GM12878 (cell line): ENCODE results near the gene HLA-DMA. TPM values are rescaled to one million over a fixed set of nuclear protein-coding genes. Genes with fewer than 3 reads are reported as not detected.

Experiments used
- ATAC-seq: fragments of 200-7000 bp; cut with Tn5 transposase; 3 replicates; pipeline ENCODE4 v1.9.1; 2020; ENCODE audit warnings: mild to moderate bottlenecking, moderate library complexity
- BruUV-seq: library from RNA; stranded (reverse); fragments of 400-500 nt; replicated peaks from 2 replicates; lab custom pipeline; 2021; lab: Mats Ljungman, UMichigan
- CTCF ChIA-PET: fragments of 300-600 bp; sonication (Branson Sonifier 250); formaldehyde crosslinking; extraction: SDS; loops from one replicate; lab custom pipeline; 2021; ENCODE audit warnings: inconsistent platforms; lab: Yijun Ruan, JAX
- POLR2A ChIA-PET: fragments of 350-600 bp; formaldehyde crosslinking; extraction: SDS; loops from one replicate; lab custom pipeline; 2021; ENCODE audit warnings: inconsistent platforms; lab: Charles Lee
- RAD21 ChIA-PET: fragments of 300-600 bp; sonication (Branson Sonifier 250); formaldehyde crosslinking; loops from one replicate; lab custom pipeline; 2023; ENCODE audit warnings: antibody characterized with exemption; ENCODE audit not compliant: unreplicated experiment; lab: Charles Lee
- SMC1A ChIA-PET: fragments of 300-600 bp; sonication (Branson Sonifier 250); formaldehyde crosslinking; loops from one replicate; lab custom pipeline; 2023; ENCODE audit not compliant: unreplicated experiment, uncharacterized antibody; lab: Charles Lee
- DNase-seq: peaks from one replicate; pipeline ENCODE4 v3.0.0-alpha.2; 2011; ENCODE audit warnings: low read depth, low spot score
- FAIRE-seq: peaks from 3 replicates; lab custom pipeline; 2011; peaks lifted over from hg19 to GRCh38; lab: Jason Lieb, UNC
- H2AFZ ChIP-seq: 2 replicates; pipeline ENCODE4 v1.6.0; 2011; ENCODE audit warnings: low read depth, low read length, control low read depth; ENCODE audit not compliant: control insufficient read depth
- H3K27ac ChIP-seq: 2 replicates; pipeline ENCODE4 v1.5.1; 2011; ENCODE audit warnings: control low read depth; ENCODE audit not compliant: control insufficient read depth, insufficient read depth
- H3K27me3 ChIP-seq, 2 experiments: replicated peaks in 1 of 2; 2 replicates each; pipeline versions ENCODE4 v1.6.0 to v1.6.1; 2011; ENCODE audit warnings: low read length in 1 of 2; ENCODE audit not compliant: control insufficient read depth in 2 of 2, insufficient read depth in 2 of 2
- H3K36me3 ChIP-seq, 2 experiments: 2 replicates each; pipeline ENCODE4 v1.5.1; 2011; ENCODE audit warnings: low read length in 1 of 2; ENCODE audit not compliant: control insufficient read depth in 2 of 2, insufficient read depth in 2 of 2
- H3K4me1 ChIP-seq: 2 replicates; pipeline ENCODE4 v1.6.1; 2011; ENCODE audit warnings: mild to moderate bottlenecking, low read length, moderate library complexity, mixed read lengths; ENCODE audit not compliant: control insufficient read depth, insufficient read depth
- H3K4me2 ChIP-seq: 2 replicates; pipeline ENCODE4 v1.6.0; 2011; ENCODE audit warnings: control low read depth; ENCODE audit not compliant: control insufficient read depth, insufficient read depth
- H3K4me3 ChIP-seq: fragments of 200-600 bp; sonication (generic); 2 replicates; pipeline ENCODE4 v1.5.1; 2016
- H3K79me2 ChIP-seq: 2 replicates; pipeline ENCODE4 v1.6.0; 2011; ENCODE audit warnings: low read length; ENCODE audit not compliant: control insufficient read depth, insufficient read depth
- H3K9ac ChIP-seq: 2 replicates; pipeline ENCODE4 v1.8.0; 2011; ENCODE audit warnings: low read length, control low read depth, mixed read lengths; ENCODE audit not compliant: control insufficient read depth, insufficient read depth
- H3K9me3 ChIP-seq: replicated peaks from 3 replicates; pipeline ENCODE4 v1.5.1; 2011; ENCODE audit warnings: mild to moderate bottlenecking, low read length; ENCODE audit not compliant: control insufficient read depth, insufficient read depth
- H4K20me1 ChIP-seq: 2 replicates; pipeline ENCODE4 v1.6.0; 2011; ENCODE audit not compliant: control insufficient read depth, insufficient read depth
- MLLT1 ChIP-seq: fragments of 450-650 bp; IDR thresholded peaks from 2 replicates; pipeline ENCODE4 v1.6.1; 2016; ENCODE audit warnings: mild to moderate bottlenecking
- SUZ12 ChIP-seq: fragments of 200-600 bp; sonication (generic); IDR thresholded peaks from one replicate; pipeline ENCODE4 v1.6.1; 2018; ENCODE audit warnings: antibody characterized with exemption, mild to moderate bottlenecking; ENCODE audit not compliant: unreplicated experiment
- ZNF217 ChIP-seq: fragments of 450-650 bp; IDR thresholded peaks from 2 replicates; pipeline ENCODE4 v1.6.1; 2017; ENCODE audit warnings: antibody characterized with exemption, mild to moderate bottlenecking
- ZNF274 ChIP-seq: IDR thresholded peaks from one replicate; pipeline ENCODE4 v1.8.0; 2011; ENCODE audit not compliant: insufficient read length, insufficient read depth
- in situ Hi-C: fragments of 300-500 bp; cut with MboI; formaldehyde crosslinking; loops from 9 replicates; pipeline ENCODE4 v1.14.3; 2018; ENCODE audit warnings: mixed read lengths
- intact Hi-C: fragments of 100-400 bp; cut with micrococcal nuclease; formaldehyde crosslinking; loops from one replicate; pipeline ENCODE4 v1.14.2; 2022; ENCODE audit not compliant: unreplicated experiment
- polyA plus RNA-seq, 11 experiments: library from polyadenylated mRNA; depleted of rRNA in 4 of 11; unstranded in 6 of 11; stranded (reverse) in 5 of 11; fragments of >200 nt; fragmentation: Nextera tagmentation in 4 of 11; fragmentation: Illumina TruSeq in 1 of 11; extraction: Ambion mirVana in 4 of 11; extraction: Trizol in 1 of 11; gene quantifications; 1 replicate in 1 of 11; 2 replicates in 10 of 11; pipeline versions ENCODE4 v1.2.1 to v1.2.3, GENCODE V29; 2011 to 2016; ENCODE audit warnings: inconsistent platforms in 2 of 11, missing spikeins in 2 of 11, low read depth in 1 of 11
- total RNA-seq, 4 experiments: library from RNA; depleted of rRNA in 3 of 4; stranded (reverse); fragments of >200 nt in 3 of 4; fragmentation: Illumina TruSeq in 1 of 4; extraction: Trizol in 1 of 4; gene quantifications; 2 replicates each; pipeline versions ENCODE4 v1.2.1 to v1.2.3, GENCODE V29; 2013 to 2021
- TF ChIP-seq, protein P1 (sequence below): fragments of 450-650 bp; IDR thresholded peaks from 2 replicates; pipeline ENCODE4 v1.6.1; 2016; ENCODE audit warnings: mild to moderate bottlenecking, moderate library complexity, borderline replicate concordance

Gene HLA-DMA
- total and polyA plus RNA-seq, 10 of the 15 experiments (the other 5 are each of a cell fraction or from before 2014, with no cell fraction given) = 177 to 552 (median 309) TPM

DNA sequence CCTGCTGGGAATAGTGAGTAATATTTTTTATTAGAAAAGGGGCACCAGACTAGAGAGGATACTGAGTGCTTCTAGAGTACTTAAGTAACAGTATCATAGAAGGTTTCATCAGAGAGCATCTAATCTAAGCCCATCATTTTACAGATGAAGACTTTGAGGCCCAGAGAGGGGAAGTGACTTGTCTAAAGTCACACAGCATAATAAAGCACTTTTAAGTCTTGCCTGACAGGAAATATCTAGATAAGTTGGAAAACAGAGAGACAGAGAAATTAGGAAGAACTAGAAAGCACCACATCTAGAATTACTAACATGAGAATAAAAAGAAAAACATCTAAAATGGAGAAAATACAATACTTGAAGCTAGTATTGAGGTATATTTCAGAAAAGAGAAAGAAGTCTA is 6.0 kb downstream of the HLA-DMA start:
- SMC1A ChIA-PET = interaction anchor here (0.8 to 11.3 kb wide), 15 partner anchors 9 to 108 kb away, joined by 3 to 354 read pairs (median 6); partner anchors contain the start of genes HLA-DMB and TAP2
- Histone ChIP-seq H3K4me2 (peak overlapping the region; percentile 77; the same call in 1 of the 2 replicates), H3K27me3 (no peaks in the 10 kb centered on the region), H2AFZ (no peak overlapping the region), H3K27ac (peak overlapping the region; percentile 40; the same call in 1 of the 2 replicates), H4K20me1 (no peaks in the 10 kb centered on the region), H3K9me3 (no peaks in the 10 kb centered on the region; the same call in 2 of the 3 replicates), H3K4me1 (peaks cover 64% of the 10 kb centered on the region), H3K4me3 (no peak overlapping the region; the same call in none of the 2 replicates), H3K79me2 (peaks cover 59% of the 10 kb centered on the region), H3K36me3 (peaks cover 0 to 4% of the 10 kb centered on the region in 2 experiments; a peak in 2 of 4 replicates), H3K9ac (no peak overlapping the region)
- CTCF ChIA-PET = interaction anchor here (0.8 to 13.5 kb wide), 16 partner anchors 9 to 108 kb away, joined by 3 to 532 read pairs (median 6); partner anchors contain the start of genes BRD2, HLA-DMB and TAP2
- TF ChIP-seq MLLT1 = no peak
- TF ChIP-seq ZNF217 = peak; percentile 88
- ATAC-seq (no peak), FAIRE-seq (no peak), DNase-seq (no peak)
- intact Hi-C loops (loop anchor here (1.0 to 10.0 kb wide), 3 partner anchors 14 to 512 kb away; partner anchors contain the start of gene HLA-DRA), in situ Hi-C loops (loop anchor here (10.0 kb wide), 1 partner anchor 332 kb away; no protein-coding TSS in a partner anchor)
- POLR2A ChIA-PET = interaction anchor here (0.6 to 13.5 kb wide), 7 partner anchors 9 to 108 kb away, joined by 3 to 486 read pairs (median 5); partner anchors contain the start of genes BRD2 and TAP2
- RAD21 ChIA-PET = interaction anchor here (0.7 to 2.6 kb wide), 10 partner anchors 8 to 79 kb away, joined by 3 to 30 read pairs (median 8); no protein-coding TSS in a partner anchor
- BruUV-seq = no TSS peak

DNA sequence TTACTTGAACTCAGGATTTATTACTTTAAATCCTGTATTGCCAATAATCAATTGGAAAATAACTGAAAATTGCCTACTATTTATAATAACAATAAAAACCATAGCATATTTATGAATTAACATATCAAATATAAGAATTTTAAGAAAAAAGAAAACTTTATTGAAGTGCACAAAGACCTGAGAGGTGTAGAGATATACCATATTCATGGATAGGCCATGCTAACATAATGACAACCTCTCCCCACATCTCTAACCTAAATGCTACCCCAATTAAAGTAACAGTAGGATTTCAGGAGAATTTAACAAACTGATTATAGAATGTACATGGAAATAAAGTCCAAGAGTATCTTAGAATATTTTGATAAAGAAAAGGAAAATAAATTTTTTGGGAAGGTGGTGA is 6.9 kb downstream of the HLA-DMA start:
- H3K4me1 ChIP-seq = peaks cover 65% of the 10 kb centered on the region
- H4K20me1 ChIP-seq = no peaks in the 10 kb centered on the region
- peak overlapping the region; percentile 26; the same call in 1 of the 2 replicates for H3K9ac ChIP-seq
- DNase-seq (no peak), FAIRE-seq (no peak), ATAC-seq (no peak)
- no peaks in the 10 kb centered on the region; the same call in 2 of the 3 replicates for H3K9me3 ChIP-seq
- CTCF ChIA-PET = no interaction called here
- H3K36me3 ChIP-seq = peaks cover 0 to 4% of the 10 kb centered on the region in 2 experiments; a peak in 2 of 4 replicates
- SMC1A ChIA-PET = no interaction called here
- in situ Hi-C loops = loop anchor here (10.0 kb wide), 1 partner anchor 331 kb away; no protein-coding TSS in a partner anchor
- peak overlapping the region; percentile 64; the same call in 1 of the 2 replicates for H3K4me3 ChIP-seq
- BruUV-seq = no TSS peak
- TF ChIP-seq ZNF274 (no peak), SUZ12 (no peak)
- TF ChIP-seq, protein P1, sequence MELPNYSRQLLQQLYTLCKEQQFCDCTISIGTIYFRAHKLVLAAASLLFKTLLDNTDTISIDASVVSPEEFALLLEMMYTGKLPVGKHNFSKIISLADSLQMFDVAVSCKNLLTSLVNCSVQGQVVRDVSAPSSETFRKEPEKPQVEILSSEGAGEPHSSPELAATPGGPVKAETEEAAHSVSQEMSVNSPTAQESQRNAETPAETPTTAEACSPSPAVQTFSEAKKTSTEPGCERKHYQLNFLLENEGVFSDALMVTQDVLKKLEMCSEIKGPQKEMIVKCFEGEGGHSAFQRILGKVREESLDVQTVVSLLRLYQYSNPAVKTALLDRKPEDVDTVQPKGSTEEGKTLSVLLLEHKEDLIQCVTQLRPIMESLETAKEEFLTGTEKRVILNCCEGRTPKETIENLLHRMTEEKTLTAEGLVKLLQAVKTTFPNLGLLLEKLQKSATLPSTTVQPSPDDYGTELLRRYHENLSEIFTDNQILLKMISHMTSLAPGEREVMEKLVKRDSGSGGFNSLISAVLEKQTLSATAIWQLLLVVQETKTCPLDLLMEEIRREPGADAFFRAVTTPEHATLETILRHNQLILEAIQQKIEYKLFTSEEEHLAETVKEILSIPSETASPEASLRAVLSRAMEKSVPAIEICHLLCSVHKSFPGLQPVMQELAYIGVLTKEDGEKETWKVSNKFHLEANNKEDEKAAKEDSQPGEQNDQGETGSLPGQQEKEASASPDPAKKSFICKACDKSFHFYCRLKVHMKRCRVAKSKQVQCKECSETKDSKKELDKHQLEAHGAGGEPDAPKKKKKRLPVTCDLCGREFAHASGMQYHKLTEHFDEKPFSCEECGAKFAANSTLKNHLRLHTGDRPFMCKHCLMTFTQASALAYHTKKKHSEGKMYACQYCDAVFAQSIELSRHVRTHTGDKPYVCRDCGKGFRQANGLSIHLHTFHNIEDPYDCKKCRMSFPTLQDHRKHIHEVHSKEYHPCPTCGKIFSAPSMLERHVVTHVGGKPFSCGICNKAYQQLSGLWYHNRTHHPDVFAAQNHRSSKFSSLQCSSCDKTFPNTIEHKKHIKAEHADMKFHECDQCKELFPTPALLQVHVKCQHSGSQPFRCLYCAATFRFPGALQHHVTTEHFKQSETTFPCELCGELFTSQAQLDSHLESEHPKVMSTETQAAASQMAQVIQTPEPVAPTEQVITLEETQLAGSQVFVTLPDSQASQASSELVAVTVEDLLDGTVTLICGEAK = peak; percentile 60; the same call in 1 of the 2 replicates
- peak overlapping the region; percentile 96 for H3K27ac ChIP-seq
- peaks cover 52% of the 10 kb centered on the region for H3K79me2 ChIP-seq
- RAD21 ChIA-PET = no interaction called here
- no peaks in the 10 kb centered on the region for H3K27me3 ChIP-seq
- no peak overlapping the region for H2AFZ ChIP-seq
- POLR2A ChIA-PET = no interaction called here
- intact Hi-C loops = loop anchor here (2.0 to 10.0 kb wide), 2 partner anchors 107 to 511 kb away; partner anchors contain the start of genes HLA-DRA and TAP2
- H3K4me2 ChIP-seq = peak overlapping the region; percentile 71
